A549 (cell line): Measurements from ENCODE around the gene UVRAG. TPM values are rescaled to one million over a fixed set of nuclear protein-coding genes. Genes with fewer than 3 reads are reported as not detected.

Experiments
- ATAC-seq, 2 experiments: fragments of 200-7000 bp in 1 of 2; fragments of >200 bp in 1 of 2; cut with Nextera tagmentation in 1 of 2; cut with Tn5 transposase in 1 of 2; 3 replicates each; pipeline versions ENCODE4 v1.8.0 to v1.9.1; 2018 to 2020; ENCODE audit warnings: mild to moderate bottlenecking in 1 of 2, moderate library complexity in 1 of 2
- CTCF ChIA-PET: fragments of 300-600 bp; sonication (Branson Sonifier 250); formaldehyde crosslinking; extraction: SDS; loops from one replicate; lab custom pipeline; 2021; ENCODE audit warnings: antibody characterized with exemption, inconsistent platforms; lab: Yijun Ruan, JAX
- POLR2A ChIA-PET: fragments of 350-600 bp; formaldehyde crosslinking; extraction: SDS; loops from one replicate; lab custom pipeline; 2021; ENCODE audit warnings: antibody characterized with exemption, inconsistent platforms; lab: Yijun Ruan, JAX
- DNase-seq, 2 experiments: peaks; one replicate each; pipeline versions ENCODE4 v3.0.0 to v3.0.0-alpha.2; 2011 to 2016; ENCODE audit warnings: low read depth in 1 of 2, low spot score in 1 of 2
- FAIRE-seq: peaks from 2 replicates; lab custom pipeline; 2011; peaks lifted over from hg19 to GRCh38; lab: Jason Lieb, UNC
- H3K27ac ChIP-seq, 2 experiments: fragments of >200 bp; sonication (Bioruptor Twin); formaldehyde crosslinking; 3 replicates each; pipeline ENCODE4 v1.5.1; 2016 to 2017
- H3K4me1 ChIP-seq: fragments of >200 bp; sonication (Bioruptor Twin); formaldehyde crosslinking; 3 replicates; pipeline ENCODE4 v1.6.1; 2016
- H3K4me2 ChIP-seq: fragments of >200 bp; sonication (Bioruptor Twin); formaldehyde crosslinking; 3 replicates; pipeline ENCODE4 v1.6.1; 2016
- H3K4me3 ChIP-seq: fragments of >200 bp; sonication (Bioruptor Twin); formaldehyde crosslinking; 3 replicates; pipeline ENCODE4 v1.5.1; 2016
- H3K9me3 ChIP-seq: fragments of >200 bp; sonication (Bioruptor Twin); formaldehyde crosslinking; 3 replicates; pipeline ENCODE4 v1.6.1; 2016
- CBX8 ChIP-seq: fragments of 200-600 bp; sonication (generic); IDR thresholded peaks from 2 replicates; pipeline ENCODE4 v1.6.1; 2016
- CHD2 ChIP-seq: fragments of 150-350 bp; IDR thresholded peaks from 2 replicates; pipeline ENCODE4 v1.6.1; 2014; ENCODE audit warnings: low read length; ENCODE audit not compliant: partially characterized antibody
- EP300 ChIP-seq, 2 experiments: fragments of >200 bp; sonication (Bioruptor Twin); formaldehyde crosslinking; IDR thresholded peaks; 2 replicates in 1 of 2; 3 replicates in 1 of 2; pipeline ENCODE4 v1.6.1; 2016 to 2017
- ESRRA ChIP-seq: fragments of 150-350 bp; IDR thresholded peaks from 2 replicates; pipeline ENCODE4 v1.6.1; 2014; ENCODE audit warnings: mild to moderate bottlenecking, low read length, borderline replicate concordance
- FOSL2 ChIP-seq, 2 experiments: fragments of 450-650 bp in 1 of 2; fragments of >200 bp in 1 of 2; sonication (Bioruptor Twin) in 1 of 2; formaldehyde crosslinking; IDR thresholded peaks; 2 replicates each; pipeline versions ENCODE4 v1.5.0 to v1.6.1; 2016 to 2020; ENCODE audit warnings: mild to moderate bottlenecking in 1 of 2, moderate library complexity in 1 of 2
- GATA3 ChIP-seq: IDR thresholded peaks from 2 replicates; pipeline ENCODE4 v1.6.1; 2012; ENCODE audit warnings: borderline replicate concordance
- HDAC2 ChIP-seq: fragments of 200-600 bp; sonication (generic); IDR thresholded peaks from 2 replicates; pipeline ENCODE4 v1.6.1; 2016
- HEYL ChIP-seq: fragments of 250-450 bp; sonication (Bioruptor Pico); IDR thresholded peaks from 2 replicates; pipeline ENCODE4 v1.8.0; 2021; ENCODE audit warnings: mild to moderate bottlenecking, moderate library complexity
- JUN ChIP-seq, 2 experiments: fragments of >200 bp; sonication (Bioruptor Twin); formaldehyde crosslinking; IDR thresholded peaks; 2 replicates in 1 of 2; 3 replicates in 1 of 2; pipeline ENCODE4 v1.6.1; 2016 to 2017
- MAFK ChIP-seq: fragments of 450-650 bp; IDR thresholded peaks from 2 replicates; pipeline ENCODE4 v1.6.1; 2014; ENCODE audit not compliant: partially characterized antibody
- PHF8 ChIP-seq: fragments of 200-600 bp; sonication (generic); IDR thresholded peaks from 2 replicates; pipeline ENCODE4 v1.6.1; 2016; ENCODE audit warnings: low read depth, mild to moderate bottlenecking, antibody characterized with exemption, moderate library complexity, borderline replicate concordance
- RAD21 ChIP-seq, 2 experiments: fragments of >200 bp in 1 of 2; sonication (Bioruptor Twin) in 1 of 2; formaldehyde crosslinking in 1 of 2; IDR thresholded peaks in 1 of 2; conservative IDR thresholded peaks in 1 of 2; 2 replicates in 1 of 2; 3 replicates in 1 of 2; pipeline ENCODE4 v1.6.1; 2012 to 2018; ENCODE audit warnings: inconsistent platforms in 1 of 2
- RFX5 ChIP-seq: fragments of 450-650 bp; IDR thresholded peaks from 2 replicates; pipeline ENCODE4 v1.7.1; 2014; ENCODE audit warnings: antibody characterized with exemption, mild to moderate bottlenecking, moderate library complexity
- SMC3 ChIP-seq: fragments of >200 bp; sonication (Bioruptor Twin); formaldehyde crosslinking; IDR thresholded peaks from 3 replicates; pipeline ENCODE4 v1.6.1; 2018; ENCODE audit warnings: inconsistent platforms
- TFCP2L1 ChIP-seq: fragments of 250-450 bp; sonication (Bioruptor Pico); IDR thresholded peaks from 2 replicates; pipeline ENCODE4 v1.5.0; 2021; ENCODE audit warnings: mild to moderate bottlenecking
- ZNF302 ChIP-seq: fragments of 250-450 bp; sonication (Bioruptor Pico); IDR thresholded peaks from 2 replicates; pipeline ENCODE4 v1.9.0; 2021; ENCODE audit warnings: inconsistent platforms, mild to moderate bottlenecking, moderate library complexity
- ZSCAN20 ChIP-seq: fragments of 250-450 bp; sonication (Bioruptor Pico); IDR thresholded peaks from 2 replicates; pipeline ENCODE4 v1.8.0; 2022; ENCODE audit warnings: mild to moderate bottlenecking, moderate library complexity
- WGBS: methylation state at CpG from one replicate; pipeline ENCODE4 v1.1.6; 2017; ENCODE audit errors: missing lambda C conversion rate; 5-methylcytosine and 5-hydroxymethylcytosine counted together
- polyA plus RNA-seq, 4 experiments: library from polyadenylated mRNA; depleted of rRNA in 3 of 4; stranded (reverse); fragments of >200 nt; fragmentation: RNase III in 1 of 4; extraction: RNeasy Plus Mini Kit Qiagen cat#74134 plus additional on column Dnase treatment in 1 of 4; gene quantifications; 2 replicates in 3 of 4; 3 replicates in 1 of 4; pipeline ENCODE4 v1.2.3, GENCODE V29; 2011 to 2017
- TF ChIP-seq, protein P1 (sequence below): IDR thresholded peaks from 2 replicates; pipeline ENCODE4 v1.6.1; 2012
- TF ChIP-seq, protein P2 (sequence below): fragments of >200 bp; sonication (Bioruptor Twin); formaldehyde crosslinking; IDR thresholded peaks from 3 replicates; pipeline ENCODE4 v1.6.1; 2016
- TF ChIP-seq, protein P3 (sequence below): IDR thresholded peaks from 2 replicates; pipeline ENCODE4 v1.6.1; 2012
- TF ChIP-seq, protein P4 (sequence below): fragments of >200 bp; sonication (Bioruptor Twin); formaldehyde crosslinking; IDR thresholded peaks from 3 replicates; pipeline ENCODE4 v1.5.1; 2016
- TF ChIP-seq, protein P5 (sequence below): fragments of 450-650 bp; IDR thresholded peaks from 2 replicates; pipeline ENCODE4 v1.6.1; 2014; ENCODE audit warnings: antibody characterized with exemption

UVRAG gene
- polyA plus RNA-seq, 2 of the 4 experiments (the other 2 are of a cell fraction) = 6.1 to 14.1 TPM

DNA sequence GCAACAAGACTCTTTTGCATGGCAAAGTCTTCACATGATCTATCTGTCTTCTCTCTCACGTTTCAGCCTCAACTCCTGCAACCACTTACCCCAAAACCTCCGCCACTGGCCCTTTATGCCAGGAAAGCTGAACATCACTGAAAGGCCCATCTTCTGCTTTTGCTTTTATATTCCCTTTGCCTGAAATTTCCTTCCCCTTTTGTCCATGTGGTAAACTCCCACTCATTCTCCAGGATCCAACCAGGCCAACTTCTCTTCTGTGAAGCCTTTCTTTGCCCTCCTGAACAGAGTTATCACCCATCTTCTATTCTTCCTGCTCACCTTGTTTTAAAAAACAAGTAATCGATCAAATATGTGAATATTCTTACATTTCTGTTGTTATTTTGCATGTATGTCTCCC, 273.5 kb downstream of the UVRAG start:
- H3K27ac ChIP-seq = no peak overlapping the region
- TF ChIP-seq TFCP2L1 (CRISPR knock-in tag) = no peak
- TF ChIP-seq MAFK = no peak
- no peak for TF ChIP-seq ESRRA
- TF ChIP-seq HDAC2 = no peak
- TF ChIP-seq RAD21 (conservative IDR thresholded peaks at IDR 0.05 in 1 of 2, IDR thresholded peaks at IDR 0.05 in 1 of 2) = no peak
- TF ChIP-seq, protein P1, sequence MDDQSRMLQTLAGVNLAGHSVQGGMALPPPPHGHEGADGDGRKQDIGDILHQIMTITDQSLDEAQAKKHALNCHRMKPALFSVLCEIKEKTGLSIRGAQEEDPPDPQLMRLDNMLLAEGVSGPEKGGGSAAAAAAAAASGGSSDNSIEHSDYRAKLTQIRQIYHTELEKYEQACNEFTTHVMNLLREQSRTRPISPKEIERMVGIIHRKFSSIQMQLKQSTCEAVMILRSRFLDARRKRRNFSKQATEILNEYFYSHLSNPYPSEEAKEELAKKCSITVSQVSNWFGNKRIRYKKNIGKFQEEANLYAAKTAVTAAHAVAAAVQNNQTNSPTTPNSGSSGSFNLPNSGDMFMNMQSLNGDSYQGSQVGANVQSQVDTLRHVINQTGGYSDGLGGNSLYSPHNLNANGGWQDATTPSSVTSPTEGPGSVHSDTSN = no peak
- TF ChIP-seq, protein P2, sequence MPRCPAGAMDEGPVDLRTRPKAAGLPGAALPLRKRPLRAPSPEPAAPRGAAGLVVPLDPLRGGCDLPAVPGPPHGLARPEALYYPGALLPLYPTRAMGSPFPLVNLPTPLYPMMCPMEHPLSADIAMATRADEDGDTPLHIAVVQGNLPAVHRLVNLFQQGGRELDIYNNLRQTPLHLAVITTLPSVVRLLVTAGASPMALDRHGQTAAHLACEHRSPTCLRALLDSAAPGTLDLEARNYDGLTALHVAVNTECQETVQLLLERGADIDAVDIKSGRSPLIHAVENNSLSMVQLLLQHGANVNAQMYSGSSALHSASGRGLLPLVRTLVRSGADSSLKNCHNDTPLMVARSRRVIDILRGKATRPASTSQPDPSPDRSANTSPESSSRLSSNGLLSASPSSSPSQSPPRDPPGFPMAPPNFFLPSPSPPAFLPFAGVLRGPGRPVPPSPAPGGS = no peak
- TF ChIP-seq HEYL (CRISPR knock-in tag) = no peak
- no peaks in the 10 kb centered on the region for H3K9me3 ChIP-seq
- ChIA-PET CTCF (no interaction called here), POLR2A (no interaction called here)
- no peak for FAIRE-seq
- ATAC-seq = no peak
- no peak overlapping the region for H3K4me2 ChIP-seq
- no peak for DNase-seq
- 0 out of 3 replicates have a peak, but pooled peaks cover under 1% of the 10 kb centered on the region for H3K4me1 ChIP-seq
- 76% methylated on average over 3 of the region's 3 CpGs for WGBS
- no peak overlapping the region for H3K4me3 ChIP-seq

DNA sequence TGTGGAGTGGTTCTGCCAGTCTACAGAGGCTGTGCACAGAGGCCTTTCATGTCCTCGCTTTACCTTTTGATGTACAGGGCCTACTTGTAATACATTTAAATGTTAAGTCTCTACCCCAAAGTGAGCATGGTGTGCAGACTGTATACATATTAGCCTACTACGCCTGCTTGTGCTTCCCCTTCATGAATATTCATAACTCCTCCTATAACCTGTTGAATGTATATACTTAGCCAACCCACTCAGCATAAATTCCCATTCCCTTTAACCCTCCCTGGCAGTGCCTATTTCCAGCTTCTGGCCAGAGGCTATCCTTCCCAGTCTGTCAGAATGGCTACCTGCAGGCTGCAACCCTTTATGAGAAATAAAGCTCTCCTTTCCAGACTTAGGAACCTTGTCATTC, 275.2 kb downstream of the UVRAG start:
- TF ChIP-seq ZSCAN20 (no peak), FOSL2 (IDR thresholded peaks at IDR 0.05) (no peak), FOSL2 (CRISPR knock-in tag; IDR thresholded peaks at IDR 0.05) (no peak), CHD2 (no peak), PHF8 (no peak), SMC3 (no peak), GATA3 (no peak), CBX8 (no peak), EP300 (IDR thresholded peaks at IDR 0.05) (no peak), ZNF302 (CRISPR knock-in tag) (no peak), TFCP2L1 (CRISPR knock-in tag) (no peak), JUN (IDR thresholded peaks at IDR 0.05) (no peak), MAFK (no peak), RFX5 (no peak)
- TF ChIP-seq, protein P2 = no peak
- TF ChIP-seq, protein P1 = no peak
- TF ChIP-seq, protein P3, sequence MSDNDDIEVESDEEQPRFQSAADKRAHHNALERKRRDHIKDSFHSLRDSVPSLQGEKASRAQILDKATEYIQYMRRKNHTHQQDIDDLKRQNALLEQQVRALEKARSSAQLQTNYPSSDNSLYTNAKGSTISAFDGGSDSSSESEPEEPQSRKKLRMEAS = no peak
- TF ChIP-seq, protein P4, sequence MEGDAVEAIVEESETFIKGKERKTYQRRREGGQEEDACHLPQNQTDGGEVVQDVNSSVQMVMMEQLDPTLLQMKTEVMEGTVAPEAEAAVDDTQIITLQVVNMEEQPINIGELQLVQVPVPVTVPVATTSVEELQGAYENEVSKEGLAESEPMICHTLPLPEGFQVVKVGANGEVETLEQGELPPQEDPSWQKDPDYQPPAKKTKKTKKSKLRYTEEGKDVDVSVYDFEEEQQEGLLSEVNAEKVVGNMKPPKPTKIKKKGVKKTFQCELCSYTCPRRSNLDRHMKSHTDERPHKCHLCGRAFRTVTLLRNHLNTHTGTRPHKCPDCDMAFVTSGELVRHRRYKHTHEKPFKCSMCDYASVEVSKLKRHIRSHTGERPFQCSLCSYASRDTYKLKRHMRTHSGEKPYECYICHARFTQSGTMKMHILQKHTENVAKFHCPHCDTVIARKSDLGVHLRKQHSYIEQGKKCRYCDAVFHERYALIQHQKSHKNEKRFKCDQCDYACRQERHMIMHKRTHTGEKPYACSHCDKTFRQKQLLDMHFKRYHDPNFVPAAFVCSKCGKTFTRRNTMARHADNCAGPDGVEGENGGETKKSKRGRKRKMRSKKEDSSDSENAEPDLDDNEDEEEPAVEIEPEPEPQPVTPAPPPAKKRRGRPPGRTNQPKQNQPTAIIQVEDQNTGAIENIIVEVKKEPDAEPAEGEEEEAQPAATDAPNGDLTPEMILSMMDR = no peak
- TF ChIP-seq, protein P5, sequence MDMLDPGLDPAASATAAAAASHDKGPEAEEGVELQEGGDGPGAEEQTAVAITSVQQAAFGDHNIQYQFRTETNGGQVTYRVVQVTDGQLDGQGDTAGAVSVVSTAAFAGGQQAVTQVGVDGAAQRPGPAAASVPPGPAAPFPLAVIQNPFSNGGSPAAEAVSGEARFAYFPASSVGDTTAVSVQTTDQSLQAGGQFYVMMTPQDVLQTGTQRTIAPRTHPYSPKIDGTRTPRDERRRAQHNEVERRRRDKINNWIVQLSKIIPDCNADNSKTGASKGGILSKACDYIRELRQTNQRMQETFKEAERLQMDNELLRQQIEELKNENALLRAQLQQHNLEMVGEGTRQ = no peak
- Histone ChIP-seq H3K4me2 (no peak overlapping the region), H3K4me3 (no peak overlapping the region), H3K4me1 (no peaks in the 10 kb centered on the region), H3K27ac (no peak overlapping the region), H3K9me3 (no peaks in the 10 kb centered on the region)
- ChIA-PET POLR2A (no interaction called here), CTCF (no interaction called here)
- WGBS = 87% methylated on average over 2 of the region's 2 CpGs
- DNase-seq (no peak), FAIRE-seq (no peak), ATAC-seq (no peak)
